GM18511 (cell line): ENCODE results near the gene DCDC2.
A peak's percentile ranks its signal among the peaks of the same experiment; 100 is the strongest.
"Not testable (repeated sequence)": the region's sequence is repeated elsewhere in the genome, so short reads cannot be mapped to it uniquely, and the experiment has no call there.

Experiments
- ATAC-seq: cut with Tn5 transposase; IDR thresholded peaks from one replicate; pipeline ENCODE4 v1.9.1; 2021; ENCODE audit warnings: mild to moderate bottlenecking, moderate library complexity; ENCODE audit not compliant: unreplicated experiment

Gene DCDC2

GRCh38 chr6:24227556-24227955 lies 130.3 kb downstream of the DCDC2 start:
- no peak for ATAC-seq

- ATAC-seq: no peak
These were observed 131.3 kb downstream of the DCDC2 start for GRCh38 chr6:24226541-24226940.

- ATAC-seq: no peak
These were observed 132.0 kb downstream of the DCDC2 start for GRCh38 chr6:24225838-24226237.

- no peak for ATAC-seq
These were observed 134.5 kb downstream of the DCDC2 start for GRCh38 chr6:24223115-24223919.

GRCh38 chr6:24219670-24220069 lies 138.2 kb downstream of the DCDC2 start:
- no peak for ATAC-seq

GRCh38 chr6:24214984-24215383 lies 142.9 kb downstream of the DCDC2 start:
- ATAC-seq: no peak

GRCh38 chr6:24207413-24207812 lies 150.4 kb downstream of the DCDC2 start:
- ATAC-seq: no peak

- ATAC-seq: peak; percentile 70
These were observed 152.8 kb downstream of the DCDC2 start for GRCh38 chr6:24205020-24205492.

GRCh38 chr6:24204113-24204512 lies 153.7 kb downstream of the DCDC2 start:
- ATAC-seq: not testable (repeated sequence)

- ATAC-seq: no peak
These were observed 160.0 kb downstream of the DCDC2 start for GRCh38 chr6:24197892-24198291.

- ATAC-seq: no peak
These were observed 161.8 kb downstream of the DCDC2 start for GRCh38 chr6:24195836-24196597.

- no peak for ATAC-seq
These were observed 162.7 kb downstream of the DCDC2 start for GRCh38 chr6:24194978-24195700.

- no peak for ATAC-seq
These were observed 164.5 kb downstream of the DCDC2 start for GRCh38 chr6:24193364-24193763.

- no peak for ATAC-seq
These were observed 166.5 kb downstream of the DCDC2 start for GRCh38 chr6:24191346-24191745.

- no peak for ATAC-seq
These were observed 169.2 kb downstream of the DCDC2 start for GRCh38 chr6:24188578-24189080.

GRCh38 chr6:24187965-24188577 lies 169.8 kb downstream of the DCDC2 start:
- no peak for ATAC-seq

GRCh38 chr6:24186349-24186748 lies 171.5 kb downstream of the DCDC2 start:
- ATAC-seq: no peak

- ATAC-seq: no peak
These were observed 174.3 kb downstream of the DCDC2 start for GRCh38 chr6:24183584-24183983.

- no peak for ATAC-seq
These were observed 200.0 kb downstream of the DCDC2 start for GRCh38 chr6:24157886-24158285.

GRCh38 chr6:24154121-24154520 lies 203.7 kb downstream of the DCDC2 start:
- no peak for ATAC-seq

GRCh38 chr6:24152014-24152413 lies 205.8 kb downstream of the DCDC2 start:
- no peak for ATAC-seq
